Hematopoietic multipotent progenitor cell treated with erythropoietin and hydrocortisone succinate and interleukin-3 and kit ligand, for 15 days (in vitro differentiated cells): Measurements from ENCODE around the gene CIB4.
"Not testable (repeated sequence)": the region's sequence is repeated elsewhere in the genome, so short reads cannot be mapped to it uniquely, and the experiment has no call there.

ENCODE experiments used
- DNase-seq: peaks from one replicate; pipeline ENCODE4 v3.0.0-alpha.2; 2015; ENCODE audit warnings: low spot score

Gene CIB4

GRCh38 chr2:26666671-26667070 lies 25.5 kb upstream of the CIB4 start:
- no peak for DNase-seq

- DNase-seq = not testable (repeated sequence)
Observed at GRCh38 chr2:26665296-26665695, 24.1 kb upstream of the CIB4 start.

GRCh38 chr2:26660363-26660962 lies 19.3 kb upstream of the CIB4 start:
- DNase-seq = no peak

GRCh38 chr2:26658691-26659346 lies 17.7 kb upstream of the CIB4 start:
- no peak for DNase-seq

GRCh38 chr2:26657265-26657664 lies 16.1 kb upstream of the CIB4 start:
- DNase-seq = no peak

GRCh38 chr2:26655611-26656195 lies 14.5 kb upstream of the CIB4 start:
- DNase-seq = no peak

GRCh38 chr2:26655120-26655519 lies 14.0 kb upstream of the CIB4 start:
- DNase-seq = not testable (repeated sequence)

- DNase-seq = no peak
Observed at GRCh38 chr2:26654061-26654340, 12.8 kb upstream of the CIB4 start.

- DNase-seq = no peak
Observed at GRCh38 chr2:26653207-26654060, 12.3 kb upstream of the CIB4 start.

- no peak for DNase-seq
Observed at GRCh38 chr2:26652361-26653041, 11.3 kb upstream of the CIB4 start.

- no peak for DNase-seq
Observed at GRCh38 chr2:26651799-26652198, 10.6 kb upstream of the CIB4 start.

- no peak for DNase-seq
Observed at GRCh38 chr2:26651470-26651771, 10.3 kb upstream of the CIB4 start.

- no peak for DNase-seq
Observed at GRCh38 chr2:26650713-26651469, 9.7 kb upstream of the CIB4 start.

- no peak for DNase-seq
Observed at GRCh38 chr2:26649992-26650712, 9.0 kb upstream of the CIB4 start.

- no peak for DNase-seq
Observed at GRCh38 chr2:26649322-26649721, 8.2 kb upstream of the CIB4 start.

- no peak for DNase-seq
Observed at GRCh38 chr2:26648516-26648915, 7.3 kb upstream of the CIB4 start.

- no peak for DNase-seq
Observed at GRCh38 chr2:26647981-26648380, 6.8 kb upstream of the CIB4 start.

GRCh38 chr2:26646986-26647672 lies 6.0 kb upstream of the CIB4 start:
- no peak for DNase-seq

GRCh38 chr2:26645762-26646161 lies 4.6 kb upstream of the CIB4 start:
- DNase-seq = no peak

- no peak for DNase-seq
Observed at GRCh38 chr2:26644188-26644835, 3.1 kb upstream of the CIB4 start.
